Spleen (tissue), 7 donors: ENCODE data around the gene MNDA.

ENCODE experiments used
- POLR2A ChIP-seq, 3 donors: fragments of 450-650 bp; IDR thresholded peaks; one replicate each; pipeline ENCODE4 v1.5.1; 2017; ENCODE audit warnings: antibody characterized with exemption in 3 of 3, mild to moderate bottlenecking in 1 of 3
- POLR2AphosphoS5 ChIP-seq, 3 donors: sonication (generic); formaldehyde crosslinking; IDR thresholded peaks; one replicate each; pipeline ENCODE4 v1.5.1; 2017; ENCODE audit warnings: antibody characterized with exemption in 3 of 3
- TF ChIP-seq, protein P1 (sequence below), 11 experiments: fragments of 200-600 bp in 7 of 11; fragments of 450-650 bp in 4 of 11; sonication (generic) in 4 of 11; IDR thresholded peaks in 8 of 11; conservative IDR thresholded peaks in 3 of 11; 1 replicate in 7 of 11; 2 replicates in 4 of 11; pipeline versions ENCODE4 v1.4.0 to v1.8.0; 2016 to 2021; ENCODE audit warnings: antibody characterized with exemption in 11 of 11, inconsistent platforms in 4 of 11, mild to moderate bottlenecking in 1 of 11
- donor health status: DM: no; HTN: no; CAD: no; lungs with moderate emphysema.
- donor health status: DM: no; HTN: no; CAD: no.
- donor health status: DM: no; HTN: no; CAD: no.

DNA sequence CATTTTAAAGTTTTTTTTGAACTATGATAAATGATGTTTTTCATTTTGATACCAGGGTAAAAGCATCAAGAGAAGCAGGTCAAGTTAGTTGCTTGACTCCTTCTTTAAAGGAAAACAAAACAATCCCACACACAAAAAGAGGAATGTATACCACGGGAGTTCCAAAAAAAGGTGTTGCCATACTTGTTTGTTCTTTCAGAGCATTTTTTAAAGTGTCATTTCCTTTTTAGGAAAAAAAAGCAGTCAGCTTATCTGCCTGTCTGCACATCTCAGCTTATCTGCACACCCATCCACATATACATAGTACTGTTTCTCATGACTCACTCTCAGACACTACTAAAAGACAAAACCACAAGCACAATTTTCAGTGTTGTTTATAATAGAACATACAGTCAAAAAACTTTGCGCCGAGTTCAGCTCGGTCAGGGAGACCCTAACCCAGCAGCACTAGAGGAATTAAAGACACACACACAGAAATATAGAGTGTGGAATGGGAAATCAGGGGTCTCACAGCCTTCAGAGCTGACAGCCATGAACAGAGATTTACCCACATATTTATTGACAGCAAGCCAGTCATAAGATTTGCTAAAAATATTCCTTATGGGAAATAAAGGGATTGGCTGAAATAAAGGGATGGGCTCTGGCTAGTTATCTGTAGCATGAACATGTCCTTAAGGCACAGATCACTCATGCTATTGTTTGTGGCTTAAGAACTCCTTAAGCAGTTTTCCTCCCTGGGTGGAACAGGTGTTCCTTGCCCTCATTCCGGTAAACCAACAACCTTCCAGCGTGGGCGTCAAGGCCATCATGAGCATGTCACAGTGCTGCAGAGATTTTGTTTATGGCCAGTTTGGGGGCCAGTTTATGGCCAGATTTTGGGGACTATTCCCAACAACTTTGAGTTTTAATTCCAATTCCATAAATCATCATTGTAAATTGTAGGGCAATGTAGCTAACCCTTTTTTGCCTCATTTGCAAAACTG is 11.4 kb upstream of the MNDA start:
- TF ChIP-seq, protein P1, sequence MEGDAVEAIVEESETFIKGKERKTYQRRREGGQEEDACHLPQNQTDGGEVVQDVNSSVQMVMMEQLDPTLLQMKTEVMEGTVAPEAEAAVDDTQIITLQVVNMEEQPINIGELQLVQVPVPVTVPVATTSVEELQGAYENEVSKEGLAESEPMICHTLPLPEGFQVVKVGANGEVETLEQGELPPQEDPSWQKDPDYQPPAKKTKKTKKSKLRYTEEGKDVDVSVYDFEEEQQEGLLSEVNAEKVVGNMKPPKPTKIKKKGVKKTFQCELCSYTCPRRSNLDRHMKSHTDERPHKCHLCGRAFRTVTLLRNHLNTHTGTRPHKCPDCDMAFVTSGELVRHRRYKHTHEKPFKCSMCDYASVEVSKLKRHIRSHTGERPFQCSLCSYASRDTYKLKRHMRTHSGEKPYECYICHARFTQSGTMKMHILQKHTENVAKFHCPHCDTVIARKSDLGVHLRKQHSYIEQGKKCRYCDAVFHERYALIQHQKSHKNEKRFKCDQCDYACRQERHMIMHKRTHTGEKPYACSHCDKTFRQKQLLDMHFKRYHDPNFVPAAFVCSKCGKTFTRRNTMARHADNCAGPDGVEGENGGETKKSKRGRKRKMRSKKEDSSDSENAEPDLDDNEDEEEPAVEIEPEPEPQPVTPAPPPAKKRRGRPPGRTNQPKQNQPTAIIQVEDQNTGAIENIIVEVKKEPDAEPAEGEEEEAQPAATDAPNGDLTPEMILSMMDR (IDR thresholded peaks at IDR 0.05 in 8 of 11, conservative IDR thresholded peaks at IDR 0.05 in 3 of 11), result no peak
- TF ChIP-seq POLR2AphosphoS5 (IDR thresholded peaks at IDR 0.05), result no peak
- no peak for TF ChIP-seq POLR2A (IDR thresholded peaks at IDR 0.05)
